Measurements from ENCODE around the gene ATN1.

ATN1 gene

GRCh38 chr12:6975297-6976032, 47.7 kb downstream of the ATN1 start:
- DNase-seq (ENCODE audit: low spot score): no peak

DNA sequence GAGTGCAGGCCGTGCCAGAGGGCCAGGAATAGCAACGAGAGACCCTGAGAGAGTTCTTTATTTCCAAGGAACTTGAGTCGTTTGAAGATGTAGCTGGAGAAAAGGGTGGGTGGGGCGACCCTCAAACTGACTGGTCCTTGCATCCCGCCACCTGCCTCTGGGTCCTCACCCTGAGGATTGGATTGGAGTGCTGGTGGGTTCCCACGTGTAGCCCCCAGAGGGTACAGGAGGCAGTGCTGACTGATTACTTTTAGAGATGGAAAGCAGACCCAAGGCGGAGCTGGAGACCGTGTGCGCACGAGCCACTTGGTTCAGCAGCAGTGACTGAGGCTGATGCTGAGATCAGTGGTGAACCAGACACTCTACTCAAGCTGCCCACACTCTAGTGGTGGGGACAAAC, 49.9 kb downstream of the ATN1 start:
- DNase-seq (ENCODE audit: low spot score): no peak

GRCh38 chr12:6978188-6978587, 50.4 kb downstream of the ATN1 start:
- no peak for DNase-seq (ENCODE audit: low spot score)

DNA sequence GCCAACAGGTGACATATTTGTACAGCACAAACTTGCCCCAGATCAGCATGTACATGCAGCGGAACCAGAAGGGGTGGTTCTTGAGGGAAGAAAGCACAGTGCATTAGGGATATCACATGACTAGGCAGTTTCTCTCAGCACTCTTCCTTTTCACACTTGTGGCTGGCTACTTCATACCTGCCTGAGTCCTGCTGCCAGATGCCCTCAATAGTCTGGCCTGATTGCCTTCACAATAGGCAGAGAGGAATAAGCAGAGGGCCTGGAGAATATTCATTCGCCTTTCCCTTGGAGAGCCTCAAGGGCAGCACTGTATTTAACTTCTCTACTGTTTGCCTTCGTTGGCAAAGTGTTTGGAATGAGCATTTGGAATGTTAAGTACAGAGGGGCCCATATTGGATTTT, 50.9 kb downstream of the ATN1 start:
- no peak for DNase-seq (ENCODE audit: low spot score)

DNA sequence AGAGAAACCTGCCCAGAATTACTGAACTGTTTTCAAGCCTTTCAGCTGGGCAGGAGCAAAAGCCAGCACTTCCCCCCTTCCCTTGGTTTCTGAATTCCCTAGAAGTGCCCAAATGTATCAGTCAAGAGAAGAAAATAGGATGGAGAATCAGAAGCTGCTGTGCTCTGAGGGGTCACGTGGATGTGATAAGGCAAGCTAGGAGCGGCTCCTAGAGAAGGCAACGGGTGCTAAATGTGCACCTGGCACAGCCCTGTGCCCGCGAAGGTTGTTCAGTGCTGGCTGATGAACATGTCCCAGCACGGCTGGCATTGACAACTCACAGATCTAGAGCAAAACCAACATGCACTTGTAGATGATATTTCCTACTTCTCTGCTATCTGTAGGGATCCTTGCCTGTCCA, 51.3 kb downstream of the ATN1 start:
- DNase-seq (ENCODE audit: low spot score): no peak

- DNase-seq (ENCODE audit: low spot score): no peak
Observed at GRCh38 chr12:6979453-6979852, 51.7 kb downstream of the ATN1 start.

GRCh38 chr12:6980075-6980474, 52.3 kb downstream of the ATN1 start:
- no peak for DNase-seq (ENCODE audit: low spot score)

DNA sequence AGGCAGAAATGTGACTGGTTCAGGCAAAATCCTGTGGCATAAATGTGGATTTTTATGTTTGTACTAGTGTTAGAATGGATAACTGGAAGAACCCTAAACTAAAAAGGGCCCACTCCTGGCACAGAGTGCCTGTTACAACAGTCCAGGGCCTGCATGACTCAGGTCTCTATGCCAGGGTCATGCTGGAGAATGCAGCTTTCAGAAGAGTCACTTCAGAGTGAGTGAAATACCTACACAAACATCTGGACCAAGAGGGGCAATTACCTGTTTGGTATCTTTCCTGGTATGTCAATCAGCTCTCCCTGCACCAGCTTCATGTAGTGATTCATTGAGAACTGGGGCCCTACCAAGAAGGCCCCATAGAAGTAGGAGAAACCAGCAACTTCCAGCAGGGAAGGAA, 53.0 kb downstream of the ATN1 start:
- DNase-seq (ENCODE audit: low spot score): no peak

DNA sequence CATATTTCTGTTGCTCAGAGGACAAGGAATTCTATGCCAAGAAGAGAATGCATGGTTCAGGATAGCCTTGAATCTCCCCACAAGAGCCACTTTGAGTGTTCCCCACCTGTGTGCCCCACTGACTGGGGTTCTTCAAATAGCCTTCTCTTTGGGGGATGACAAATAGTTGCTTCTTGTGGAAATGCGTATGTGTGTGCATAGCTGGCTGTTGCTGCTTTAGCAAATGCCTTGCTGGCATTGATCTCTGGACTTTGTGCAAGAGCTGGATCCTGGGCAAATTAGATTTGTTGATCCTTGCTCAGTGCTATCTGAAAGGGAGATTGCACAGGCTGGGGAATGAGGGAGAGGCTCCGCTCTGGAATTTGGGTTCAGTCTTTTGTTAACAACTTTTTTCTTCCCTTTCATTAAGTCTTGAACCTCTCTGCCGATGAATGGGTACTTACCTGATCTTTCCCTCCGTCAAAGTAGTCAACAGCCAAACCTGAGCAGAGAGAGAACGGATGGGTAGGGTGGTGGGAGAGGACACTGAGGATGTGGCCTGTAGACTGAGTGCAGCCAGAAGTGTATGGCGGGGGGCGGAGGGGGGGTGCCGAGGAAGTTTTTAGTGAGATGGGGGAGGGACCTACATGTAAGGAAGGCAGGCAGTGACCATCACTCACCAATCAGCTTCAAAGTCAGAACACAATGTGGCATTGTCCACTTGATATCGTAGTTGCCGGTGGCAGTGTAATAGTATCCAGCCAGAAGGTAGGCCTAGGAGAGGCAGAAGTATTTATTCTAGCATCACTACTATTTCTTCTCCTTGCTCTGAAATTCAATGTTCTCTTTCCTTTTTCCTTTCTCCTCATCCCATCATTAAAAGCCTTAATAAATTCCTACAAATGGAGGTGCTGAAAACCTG, 53.6 kb downstream of the ATN1 start:
- DNase-seq (ENCODE audit: low spot score): no peak

DNA sequence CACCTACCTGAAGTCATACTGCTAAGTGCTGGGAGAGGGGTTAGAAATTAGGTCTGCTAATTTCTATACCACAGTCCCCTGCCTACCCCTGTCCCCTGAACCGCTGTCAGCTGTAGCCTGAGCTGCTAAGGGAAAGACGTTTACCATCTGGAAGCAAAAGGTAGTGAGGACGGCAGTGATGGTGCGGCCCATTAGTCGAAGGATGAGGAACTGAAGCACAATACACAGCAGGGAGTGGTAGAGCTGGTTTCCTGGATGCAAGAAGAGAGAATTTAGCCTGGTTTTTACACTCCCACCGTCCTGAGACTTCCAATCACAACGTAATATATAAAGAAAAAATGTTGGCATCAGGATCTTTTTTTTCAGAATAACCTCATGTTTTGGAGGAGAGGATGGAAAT, 54.8 kb downstream of the ATN1 start:
- DNase-seq (ENCODE audit: low spot score): no peak

DNA sequence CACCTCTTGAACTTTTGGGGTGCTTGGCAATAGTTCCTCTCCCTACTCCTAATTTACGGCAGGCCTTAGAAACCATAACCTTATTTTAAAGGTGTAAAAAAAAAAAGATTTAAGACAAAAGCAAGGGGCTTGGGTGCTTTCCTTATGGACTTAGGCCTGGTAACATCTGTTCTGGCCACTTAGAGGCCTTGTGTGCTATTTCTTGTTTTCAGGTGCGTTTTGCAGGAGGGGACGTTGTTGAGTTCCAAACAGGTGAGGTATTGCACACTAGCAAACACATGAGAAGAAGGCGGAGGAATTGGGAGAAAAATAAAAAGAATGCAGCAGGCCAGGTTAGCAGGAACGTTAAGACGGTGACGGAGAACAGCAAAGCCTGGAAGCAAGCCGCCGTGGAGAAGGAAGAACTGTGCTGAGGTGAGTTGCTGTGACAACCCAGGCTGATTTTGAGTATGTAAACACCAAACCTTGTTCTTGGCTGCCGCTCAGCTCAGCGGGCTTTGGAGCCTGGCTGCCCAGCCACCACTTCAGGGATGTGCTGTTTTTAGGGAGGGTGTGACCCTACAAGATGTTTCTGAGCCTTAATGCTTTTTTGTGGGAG, 60.3 kb downstream of the ATN1 start:
- DNase-seq (ENCODE audit: low spot score): no peak

All from NAMALWA (cell line).